A204.1 (cell line): ENCODE measurements around the gene PPP1R13L.

Experiments used
- FAIRE-seq: peaks from 2 replicates; lab custom pipeline; 2012; peaks lifted over from hg19 to GRCh38; lab: Jason Lieb, UNC

Gene PPP1R13L

GRCh38 chr19:45406226-45407090, 1.6 kb upstream of the PPP1R13L start, which contains the start of gene POLR1G:
Gene POLR1G (plus strand): TSS chr19:45406644. CDS start chr19:45406697, 53 bp downstream.
- no peak for FAIRE-seq

GRCh38 chr19:45405435-45406225, 761 bp upstream of the PPP1R13L start:
- no peak for FAIRE-seq

GRCh38 chr19:45403781-45404556, 900 bp downstream of the PPP1R13L start:
- FAIRE-seq: no peak

GRCh38 chr19:45403272-45403671, 1.6 kb downstream of the PPP1R13L start:
- FAIRE-seq: no peak

GRCh38 chr19:45402298-45403061, 2.4 kb downstream of the PPP1R13L start:
- FAIRE-seq: no peak

GRCh38 chr19:45401815-45402214, 3.1 kb downstream of the PPP1R13L start:
- FAIRE-seq: no peak

- no peak for FAIRE-seq
Observed at GRCh38 chr19:45400192-45400591, 4.7 kb downstream of the PPP1R13L start.

GRCh38 chr19:45395821-45396617, 8.8 kb downstream of the PPP1R13L start:
- no peak for FAIRE-seq

- no peak for FAIRE-seq
Observed at GRCh38 chr19:45391871-45392665, 12.8 kb downstream of the PPP1R13L start.

GRCh38 chr19:45391346-45391745, 13.5 kb downstream of the PPP1R13L start:
- FAIRE-seq: no peak

- no peak for FAIRE-seq
Observed at GRCh38 chr19:45385392-45386221, 19.3 kb downstream of the PPP1R13L start.

GRCh38 chr19:45382426-45382825, 22.4 kb downstream of the PPP1R13L start:
- no peak for FAIRE-seq

- no peak for FAIRE-seq
Observed at GRCh38 chr19:45380107-45380506, 24.8 kb downstream of the PPP1R13L start.

- peak; percentile 78 for FAIRE-seq
Observed at GRCh38 chr19:45376045-45376724, 28.7 kb downstream of the PPP1R13L start.

GRCh38 chr19:45370410-45371204, 34.3 kb downstream of the PPP1R13L start, which contains the start of gene ERCC2:
Gene ERCC2 (minus strand): TSS chr19:45370573. CDS start chr19:45370540, 33 bp downstream.
- FAIRE-seq: peak; percentile 82

- no peak for FAIRE-seq
Observed at GRCh38 chr19:45368737-45369340, 36.0 kb downstream of the PPP1R13L start.

- no peak for FAIRE-seq
Observed at GRCh38 chr19:45368127-45368526, 36.7 kb downstream of the PPP1R13L start.
